Neuronal stem cell (in vitro differentiated cells): ENCODE measurements around the gene NCLN.

Source experiments
- DNase-seq: peaks from one replicate; pipeline ENCODE4 v3.0.0-alpha.2; 2013; ENCODE audit warnings: low spot score
- H2AFZ ChIP-seq: one replicate; pipeline ENCODE4 v1.6.1; 2013; ENCODE audit warnings: mild to moderate bottlenecking, low read length, inconsistent platforms
- H2AK5ac ChIP-seq: 2 replicates; pipeline ENCODE4 v1.6.1; 2013; ENCODE audit warnings: low read depth, mild to moderate bottlenecking, inconsistent platforms, low read length, moderate library complexity, mixed read lengths
- H2BK120ac ChIP-seq: 2 replicates; pipeline ENCODE4 v1.6.1; 2013; ENCODE audit warnings: low read depth, mild to moderate bottlenecking, inconsistent platforms, low read length, moderate library complexity, mixed read lengths
- H2BK12ac ChIP-seq: one replicate; pipeline ENCODE4 v1.6.1; 2013; ENCODE audit warnings: low read length, inconsistent platforms
- H2BK15ac ChIP-seq: 2 replicates; pipeline ENCODE4 v1.6.1; 2013; ENCODE audit warnings: mild to moderate bottlenecking, low read length, inconsistent platforms, mixed read lengths
- H2BK5ac ChIP-seq: one replicate; pipeline ENCODE4 v1.6.1; 2013; ENCODE audit warnings: inconsistent platforms, mild to moderate bottlenecking, low read length, moderate library complexity
- H3K14ac ChIP-seq: one replicate; pipeline ENCODE4 v1.6.1; 2013; ENCODE audit warnings: low read length, inconsistent platforms
- H3K18ac ChIP-seq: 2 replicates; pipeline ENCODE4 v1.6.1; 2013; ENCODE audit warnings: low read length, inconsistent platforms
- H3K23ac ChIP-seq: 2 replicates; pipeline ENCODE4 v1.6.1; 2013; ENCODE audit warnings: low read depth, mild to moderate bottlenecking, mixed read lengths, low read length, inconsistent platforms; ENCODE audit not compliant: poor library complexity
- H3K27ac ChIP-seq: replicated peaks from 3 replicates; pipeline ENCODE4 v1.5.1; 2013; ENCODE audit warnings: low read length, inconsistent platforms
- H3K27me3 ChIP-seq, 3 experiments: 2 replicates each; pipeline ENCODE4 v1.6.1; 2013; ENCODE audit warnings: low read length in 3 of 3, mild to moderate bottlenecking in 2 of 3, inconsistent platforms in 1 of 3, low read depth in 1 of 3, mixed read lengths in 1 of 3, moderate library complexity in 1 of 3; ENCODE audit not compliant: control insufficient read depth in 3 of 3, insufficient read depth in 3 of 3
- H3K36me3 ChIP-seq, 2 donors: replicated peaks in 1 of 2; 2 replicates each; pipeline ENCODE4 v1.6.1; 2013; ENCODE audit warnings: low read length in 2 of 2; ENCODE audit not compliant: control insufficient read depth in 2 of 2, insufficient read depth in 2 of 2
- H3K4ac ChIP-seq: 2 replicates; pipeline ENCODE4 v1.6.1; 2013; ENCODE audit warnings: inconsistent platforms, mild to moderate bottlenecking, low read length, moderate library complexity
- H3K4me1 ChIP-seq, 2 donors: 1 replicate in 1 of 2; 2 replicates in 1 of 2; pipeline ENCODE4 v1.6.1; 2013; ENCODE audit warnings: low read length in 2 of 2, low read depth in 1 of 2; ENCODE audit not compliant: control insufficient read depth in 2 of 2, insufficient read depth in 1 of 2
- H3K4me2 ChIP-seq: one replicate; pipeline ENCODE4 v1.6.1; 2013; ENCODE audit warnings: mild to moderate bottlenecking, low read length, inconsistent platforms; ENCODE audit not compliant: insufficient read depth, poor library complexity, severe bottlenecking
- H3K4me3 ChIP-seq, 2 donors: 2 replicates each; pipeline ENCODE4 v1.5.1; 2013; ENCODE audit warnings: low read length in 2 of 2, mild to moderate bottlenecking in 2 of 2, inconsistent platforms in 1 of 2, moderate library complexity in 1 of 2
- H3K79me1 ChIP-seq: one replicate; pipeline ENCODE4 v1.6.1; 2013; ENCODE audit warnings: low read depth, mild to moderate bottlenecking, inconsistent platforms, low read length, moderate library complexity
- H3K9ac ChIP-seq: one replicate; pipeline ENCODE4 v1.6.1; 2013; ENCODE audit warnings: mild to moderate bottlenecking, low read depth, low read length, inconsistent platforms; ENCODE audit not compliant: poor library complexity
- H3K9me3 ChIP-seq, 2 donors: replicated peaks in 1 of 2; 2 replicates each; pipeline versions ENCODE3 to v1.6.1; 2013; ENCODE audit warnings: low read length in 2 of 2, mild to moderate bottlenecking in 2 of 2, inconsistent platforms in 1 of 2, low read depth in 1 of 2, mixed read lengths in 1 of 2, moderate library complexity in 1 of 2; ENCODE audit not compliant: control insufficient read depth in 2 of 2, insufficient read depth in 1 of 2
- H4K8ac ChIP-seq: one replicate; pipeline ENCODE4 v1.6.1; 2013; ENCODE audit warnings: low read depth, mild to moderate bottlenecking, inconsistent platforms, low read length, moderate library complexity
- H4K91ac ChIP-seq: one replicate; pipeline ENCODE4 v1.6.1; 2013; ENCODE audit warnings: low read length, low read depth, mild to moderate bottlenecking, inconsistent platforms; ENCODE audit not compliant: poor library complexity
- WGBS, 2 donors: extraction: QIAGEN DNeasy Blood & Tissue Kit; methylation state at CpG; one replicate each; pipeline ENCODE4 v1.1.7; 2013; ENCODE audit warnings: missing lambda C conversion rate in 2 of 2, mixed read lengths in 1 of 2; ENCODE audit not compliant: insufficient read length in 2 of 2, insufficient replicate concordance in 1 of 2; ENCODE audit errors: extremely low coverage in 2 of 2; 5-methylcytosine and 5-hydroxymethylcytosine counted together

The NCLN gene

DNA sequence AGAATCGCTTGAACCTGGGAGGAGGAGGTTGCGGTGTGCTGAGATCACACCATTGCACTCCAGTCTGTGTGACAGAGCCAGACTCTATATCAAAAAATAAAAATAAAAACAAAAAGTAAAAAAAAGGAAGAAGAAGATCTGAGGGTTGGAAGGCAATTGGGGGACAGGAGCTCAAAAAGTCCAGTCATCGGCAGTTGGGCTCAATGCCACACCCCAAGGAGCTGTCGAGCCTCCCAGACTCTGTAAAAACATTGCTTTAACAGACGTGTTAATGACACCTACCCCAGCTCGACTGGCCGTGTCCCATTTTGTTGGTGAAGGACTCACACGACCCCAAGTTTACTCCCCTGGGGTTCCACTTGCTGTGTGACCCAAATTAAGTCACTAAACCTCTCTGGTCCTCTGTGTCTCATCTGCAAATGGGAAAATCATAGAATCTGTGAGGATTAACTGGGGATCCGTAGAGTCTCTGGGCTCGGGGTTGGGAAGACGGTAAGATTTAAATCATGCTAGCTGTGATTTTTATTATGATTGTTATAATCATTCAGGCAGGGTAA lies 42.9 kb upstream of the NCLN start:
- H2AFZ ChIP-seq: no peak overlapping the region
- H3K9ac ChIP-seq: no peak overlapping the region
- H4K91ac ChIP-seq: no peak overlapping the region
- no peaks in the 10 kb centered on the region for H3K9me3 ChIP-seq
- H2BK5ac ChIP-seq: no peak overlapping the region
- H3K4me1 ChIP-seq: no peaks in the 10 kb centered on the region
- WGBS, 2 donors: no CpG with 5 or more reads among the region's 11 CpGs
- no peak overlapping the region for H2BK120ac ChIP-seq
- no peaks in the 10 kb centered on the region for H3K36me3 ChIP-seq
- H4K8ac ChIP-seq: no peak overlapping the region
- H2BK15ac ChIP-seq: no peak overlapping the region
- H3K79me1 ChIP-seq: no peaks in the 10 kb centered on the region
- no peak overlapping the region for H3K23ac ChIP-seq
- H2BK12ac ChIP-seq: no peak overlapping the region
- H3K4me2 ChIP-seq: no peak overlapping the region
- DNase-seq: no peak
- no peak overlapping the region for H3K27ac ChIP-seq
- no peak overlapping the region for H3K4me3 ChIP-seq
- no peak overlapping the region for H3K4ac ChIP-seq
- no peaks in the 10 kb centered on the region for H3K27me3 ChIP-seq
- H3K14ac ChIP-seq: no peak overlapping the region
- H2AK5ac ChIP-seq: no peak overlapping the region
- no peak overlapping the region for H3K18ac ChIP-seq

- Histone ChIP-seq H2BK15ac (no peak overlapping the region), H3K79me1 (peaks cover 4% of the 10 kb centered on the region), H3K27ac (no peak overlapping the region), H3K18ac (no peak overlapping the region), H4K8ac (no peak overlapping the region), H3K27me3 (no peaks in the 10 kb centered on the region), H3K36me3 (no peaks in the 10 kb centered on the region), H3K9ac (no peak overlapping the region), H3K4ac (no peak overlapping the region), H3K4me2 (no peak overlapping the region), H3K9me3 (peaks cover 0 to 2% of the 10 kb centered on the region in 2 donors), H2BK120ac (no peak overlapping the region), H3K23ac (no peak overlapping the region), H3K4me3 (peak overlapping the region in 1 of 2 donors; percentile 25), H4K91ac (no peak overlapping the region), H2BK12ac (no peak overlapping the region), H2AFZ (no peak overlapping the region), H2AK5ac (no peak overlapping the region), H2BK5ac (no peak overlapping the region), H3K4me1 (peaks cover 0 to 4% of the 10 kb centered on the region in 2 donors), H3K14ac (no peak overlapping the region)
- WGBS, 2 donors: no CpG with 5 or more reads among the region's 20 CpGs
- DNase-seq: no peak
Observed at GRCh38 chr19:3145909-3146676, 39.6 kb upstream of the NCLN start.

DNA sequence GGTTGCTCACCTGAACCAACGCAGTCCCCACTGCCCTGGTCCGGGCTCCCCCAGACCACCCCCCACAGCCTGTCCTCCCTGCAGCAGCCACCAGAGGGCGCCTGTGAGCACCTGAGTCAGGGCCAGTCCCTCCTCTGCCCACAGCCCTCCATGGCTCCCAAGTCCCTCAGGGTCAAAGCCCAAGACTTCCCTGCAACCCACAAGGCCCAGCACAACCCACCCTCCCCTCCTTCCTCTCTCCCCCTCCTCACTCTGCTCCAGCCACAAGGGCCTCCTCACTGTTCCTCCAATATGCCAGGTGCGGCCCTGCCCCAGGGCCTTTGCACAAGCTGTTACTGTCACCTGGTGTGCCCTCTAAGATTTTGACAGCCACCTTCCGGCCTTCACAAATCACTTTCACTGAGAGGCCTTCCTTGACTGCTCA lies 39.0 kb upstream of the NCLN start:
- Histone ChIP-seq H3K36me3 (no peaks in the 10 kb centered on the region), H3K18ac (no peak overlapping the region), H3K27ac (no peak overlapping the region), H2BK120ac (no peak overlapping the region), H3K4me2 (no peak overlapping the region), H3K27me3 (no peaks in the 10 kb centered on the region), H3K9ac (no peak overlapping the region), H4K8ac (no peak overlapping the region), H3K9me3 (peaks cover 0 to 2% of the 10 kb centered on the region in 2 donors), H2BK15ac (no peak overlapping the region), H2AK5ac (no peak overlapping the region), H2AFZ (no peak overlapping the region), H4K91ac (no peak overlapping the region), H3K4me1 (peaks cover 0 to 4% of the 10 kb centered on the region in 2 donors), H3K23ac (no peak overlapping the region), H3K14ac (no peak overlapping the region), H3K4me3 (peak overlapping the region in 1 of 2 donors; percentile 25), H3K4ac (no peak overlapping the region), H2BK12ac (no peak overlapping the region), H3K79me1 (peaks cover 4% of the 10 kb centered on the region), H2BK5ac (no peak overlapping the region)
- DNase-seq: no peak
- WGBS, 2 donors: no CpG with 5 or more reads among the region's 5 CpGs

DNA sequence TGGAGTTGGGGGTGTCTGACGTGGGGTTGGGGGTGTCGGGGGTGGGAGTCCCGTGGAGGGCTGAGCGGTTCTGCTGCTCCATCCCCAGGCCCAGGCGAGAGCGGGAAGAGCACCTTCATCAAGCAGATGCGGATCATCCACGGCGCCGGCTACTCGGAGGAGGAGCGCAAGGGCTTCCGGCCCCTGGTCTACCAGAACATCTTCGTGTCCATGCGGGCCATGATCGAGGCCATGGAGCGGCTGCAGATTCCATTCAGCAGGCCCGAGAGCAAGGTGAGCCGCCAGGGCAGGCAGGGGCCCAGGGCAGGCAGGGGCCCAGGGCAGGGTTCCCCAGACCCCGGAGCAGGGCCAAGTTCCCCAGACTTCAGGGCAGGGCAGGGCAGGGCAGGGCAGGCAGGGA lies 37.2 kb upstream of the NCLN start:
- H3K18ac ChIP-seq: peak overlapping the region; percentile 80
- no peak overlapping the region for H3K27ac ChIP-seq
- no peak overlapping the region for H4K8ac ChIP-seq
- no peak overlapping the region for H3K14ac ChIP-seq
- no peak overlapping the region for H3K9ac ChIP-seq
- peak overlapping the region; percentile 75 for H2AK5ac ChIP-seq
- H2AFZ ChIP-seq: no peak overlapping the region
- no peak for DNase-seq
- H2BK15ac ChIP-seq: no peak overlapping the region
- H2BK120ac ChIP-seq: no peak overlapping the region
- peaks cover 0 to 4% of the 10 kb centered on the region in 2 donors for H3K4me1 ChIP-seq
- no peaks in the 10 kb centered on the region for H3K36me3 ChIP-seq
- no peak overlapping the region for H3K4me2 ChIP-seq
- WGBS, 2 donors: no CpG with 5 or more reads among the region's 20 CpGs
- H3K9me3 ChIP-seq: peaks cover 0 to 2% of the 10 kb centered on the region in 2 donors
- H3K23ac ChIP-seq: no peak overlapping the region
- H2BK12ac ChIP-seq: no peak overlapping the region
- H3K27me3 ChIP-seq: no peaks in the 10 kb centered on the region
- no peak overlapping the region for H4K91ac ChIP-seq
- H3K79me1 ChIP-seq: peaks cover 4% of the 10 kb centered on the region
- no peak overlapping the region for H2BK5ac ChIP-seq
- H3K4ac ChIP-seq: no peak overlapping the region
- no peak overlapping the region for H3K4me3 ChIP-seq
